Kidney (tissue), 14 donors: ENCODE results near the gene FMOD. TPM values are rescaled to one million over a fixed set of nuclear protein-coding genes. Genes with fewer than 3 reads are reported as not detected.

ENCODE experiments used
- DNase-seq, 5 donors: peaks; one replicate each; pipeline ENCODE4 v3.0.0-alpha.2; 2013 to 2020
- FAIRE-seq: peaks from 2 replicates; lab custom pipeline; 2012; peaks lifted over from hg19 to GRCh38; lab: Jason Lieb, UNC
- H3K27ac ChIP-seq, 2 donors: one replicate each; pipeline ENCODE4 v1.7.0; 2013; ENCODE audit warnings: low read depth in 2 of 2, low read length in 2 of 2, inconsistent platforms in 1 of 2
- H3K27me3 ChIP-seq: one replicate; pipeline ENCODE4 v1.7.1; 2013; ENCODE audit warnings: low read length, inconsistent platforms; ENCODE audit not compliant: control insufficient read depth, insufficient read depth
- H3K36me3 ChIP-seq, 3 donors: one replicate each; pipeline versions ENCODE4 v1.7.0 to v1.7.1; 2013; ENCODE audit warnings: low read length in 3 of 3, control low read depth in 1 of 3, inconsistent platforms in 1 of 3; ENCODE audit not compliant: insufficient read depth in 3 of 3, control insufficient read depth in 2 of 3
- H3K4me1 ChIP-seq, 3 donors: one replicate each; pipeline versions ENCODE4 v1.7.0 to v1.7.1; 2013; ENCODE audit warnings: low read length in 3 of 3, inconsistent platforms in 1 of 3, low read depth in 1 of 3; ENCODE audit not compliant: control insufficient read depth in 2 of 3, insufficient read depth in 2 of 3
- H3K4me3 ChIP-seq, 3 donors: one replicate each; pipeline versions ENCODE4 v1.7.0 to v1.8.1; 2013; ENCODE audit warnings: low read length in 3 of 3, control low read depth in 1 of 3, inconsistent platforms in 1 of 3
- H3K9ac ChIP-seq, 3 donors: one replicate each; pipeline versions ENCODE4 v1.7.0 to v1.7.1; 2013; ENCODE audit warnings: low read length in 3 of 3, control low read depth in 1 of 3, inconsistent platforms in 1 of 3
- H3K9me3 ChIP-seq, 3 donors: one replicate each; pipeline versions ENCODE4 v1.7.0 to v1.7.1; 2013; ENCODE audit warnings: low read length in 3 of 3, control low read depth in 1 of 3, inconsistent platforms in 1 of 3; ENCODE audit not compliant: control insufficient read depth in 2 of 3, insufficient read depth in 1 of 3
- intact Hi-C: fragments of 100-400 bp; cut with DNase I; formaldehyde crosslinking; loops from one replicate; pipeline ENCODE4 v1.11.1; 2022
- polyA plus RNA-seq: library from polyadenylated mRNA; stranded (reverse); fragments of 350-450 nt; fragmentation: Illumina TruSeq; extraction: RNeasy Lipid Tissue Mini Kit (QIAGEN cat#74804); gene quantifications from one replicate; pipeline ENCODE4 v1.2.3, GENCODE V29; 2014; ENCODE audit warnings: low read depth, low replicate concordance; ENCODE audit not compliant: insufficient read depth
- total RNA-seq: library from RNA; stranded (reverse); fragmentation: NEBNext Ultra II Directional; extraction: Animal tissue kit (Norgen Biotek cat#: 25700); gene quantifications from one replicate; pipeline ENCODE4 v1.2.1, GENCODE V29; 2021
- TF ChIP-seq, protein P1 (sequence below): IDR thresholded peaks from 3 replicates; pipeline ENCODE4 v1.5.1; 2012; ENCODE audit warnings: mild to moderate bottlenecking, moderate library complexity, borderline replicate concordance; ENCODE audit not compliant: insufficient read depth; ENCODE audit errors: extremely low read depth
- donor health status: control.
- donor health status: control.
- donor health status: control.
- donor health status: control.
- donor health status: control.
- donor health status: DM: yes; HTN: yes; CAD: no.
- donor health status: Normal renal cell carcinoma (clear cell type).

The FMOD gene
- total and polyA plus RNA-seq, 2 donors from 2014 or later, result 7.0 to 22.3 TPM

DNA sequence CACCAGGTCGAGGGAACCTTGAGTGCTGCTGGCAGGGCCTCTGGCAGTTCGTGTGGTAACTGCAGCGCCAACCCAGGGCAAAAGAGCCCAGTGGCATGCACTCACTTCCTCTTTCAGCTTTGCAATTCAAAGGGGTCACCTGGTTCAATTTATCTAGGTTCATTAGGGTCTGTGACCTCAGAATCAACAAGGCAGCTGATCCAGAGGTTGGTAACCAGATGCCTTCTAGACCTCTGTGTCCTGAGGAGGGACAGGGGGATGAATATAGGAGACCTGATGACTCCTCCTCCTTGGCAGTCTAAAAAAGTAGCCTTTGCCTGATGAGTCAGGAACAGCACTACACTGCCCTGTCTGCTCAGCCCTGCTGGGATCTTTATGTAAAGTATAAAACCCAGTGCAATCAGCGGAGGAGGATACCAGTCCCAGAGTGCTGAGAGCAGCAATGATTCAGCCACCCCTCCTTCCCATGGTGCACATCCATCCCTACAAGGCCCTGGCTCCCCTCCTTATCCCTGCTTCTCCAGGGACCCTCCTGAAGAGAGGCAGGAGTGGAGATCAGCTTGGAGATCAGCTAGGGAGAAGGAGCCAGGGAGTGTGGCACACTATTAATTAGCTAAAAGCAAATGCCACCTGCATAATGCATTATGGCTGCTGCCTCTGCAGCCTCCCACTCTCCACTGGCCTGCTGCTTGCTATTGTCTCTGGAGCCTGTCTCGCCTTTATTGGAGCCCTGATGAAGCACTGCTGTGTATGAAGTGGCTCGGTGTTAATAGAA, 11.2 kb upstream of the FMOD start:
- Histone ChIP-seq H3K4me3 (no peak overlapping the region), H3K9ac (no peak overlapping the region), H3K27ac (no peak overlapping the region), H3K27me3 (no peaks in the 10 kb centered on the region), H3K9me3 (no peaks in the 10 kb centered on the region), H3K4me1 (no peaks in the 10 kb centered on the region), H3K36me3 (no peaks in the 10 kb centered on the region)
- intact Hi-C loops, result no loop called here
- TF ChIP-seq, protein P1, sequence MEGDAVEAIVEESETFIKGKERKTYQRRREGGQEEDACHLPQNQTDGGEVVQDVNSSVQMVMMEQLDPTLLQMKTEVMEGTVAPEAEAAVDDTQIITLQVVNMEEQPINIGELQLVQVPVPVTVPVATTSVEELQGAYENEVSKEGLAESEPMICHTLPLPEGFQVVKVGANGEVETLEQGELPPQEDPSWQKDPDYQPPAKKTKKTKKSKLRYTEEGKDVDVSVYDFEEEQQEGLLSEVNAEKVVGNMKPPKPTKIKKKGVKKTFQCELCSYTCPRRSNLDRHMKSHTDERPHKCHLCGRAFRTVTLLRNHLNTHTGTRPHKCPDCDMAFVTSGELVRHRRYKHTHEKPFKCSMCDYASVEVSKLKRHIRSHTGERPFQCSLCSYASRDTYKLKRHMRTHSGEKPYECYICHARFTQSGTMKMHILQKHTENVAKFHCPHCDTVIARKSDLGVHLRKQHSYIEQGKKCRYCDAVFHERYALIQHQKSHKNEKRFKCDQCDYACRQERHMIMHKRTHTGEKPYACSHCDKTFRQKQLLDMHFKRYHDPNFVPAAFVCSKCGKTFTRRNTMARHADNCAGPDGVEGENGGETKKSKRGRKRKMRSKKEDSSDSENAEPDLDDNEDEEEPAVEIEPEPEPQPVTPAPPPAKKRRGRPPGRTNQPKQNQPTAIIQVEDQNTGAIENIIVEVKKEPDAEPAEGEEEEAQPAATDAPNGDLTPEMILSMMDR, result no peak
- FAIRE-seq (no peak), DNase-seq (no peak)

DNA sequence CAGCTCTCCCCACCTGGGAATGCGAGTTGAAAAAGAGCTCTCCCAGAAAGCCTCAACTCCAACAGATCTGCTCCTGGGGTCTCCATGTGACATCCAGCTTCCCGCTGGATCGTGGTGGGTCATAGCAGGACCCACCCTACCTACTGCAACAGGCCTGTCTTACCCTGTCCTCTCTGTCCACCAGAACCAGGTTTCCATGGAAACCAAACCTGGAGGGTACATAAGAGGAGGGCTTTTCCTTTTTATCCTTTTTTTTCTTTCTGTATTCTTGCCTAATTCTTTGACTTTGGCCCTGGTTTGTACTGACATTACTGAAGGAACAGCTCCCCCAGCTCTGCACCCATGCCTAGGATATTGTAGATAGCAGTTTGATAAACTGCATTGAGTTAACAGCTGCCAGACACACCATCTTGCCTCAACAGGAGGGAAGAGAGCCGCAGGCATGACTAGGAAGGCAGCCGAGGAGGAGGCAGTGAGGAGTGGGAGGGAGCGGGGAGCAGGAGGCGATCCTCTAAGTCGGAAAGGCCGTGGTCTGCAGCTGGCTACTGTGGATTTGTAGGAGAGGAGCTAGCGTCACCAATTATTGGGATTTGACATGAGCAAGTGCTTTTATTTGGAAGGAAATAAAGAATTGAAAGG, 9.7 kb upstream of the FMOD start:
- FAIRE-seq (no peak), DNase-seq (no peak)
- H3K36me3 ChIP-seq, result no peaks in the 10 kb centered on the region
- no peak overlapping the region for H3K9ac ChIP-seq
- TF ChIP-seq, protein P1, result no peak
- no peak overlapping the region for H3K4me3 ChIP-seq
- no peaks in the 10 kb centered on the region for H3K4me1 ChIP-seq
- H3K27ac ChIP-seq, result no peak overlapping the region
- H3K27me3 ChIP-seq, result no peaks in the 10 kb centered on the region
- intact Hi-C loops, result no loop called here
- no peaks in the 10 kb centered on the region for H3K9me3 ChIP-seq

DNA sequence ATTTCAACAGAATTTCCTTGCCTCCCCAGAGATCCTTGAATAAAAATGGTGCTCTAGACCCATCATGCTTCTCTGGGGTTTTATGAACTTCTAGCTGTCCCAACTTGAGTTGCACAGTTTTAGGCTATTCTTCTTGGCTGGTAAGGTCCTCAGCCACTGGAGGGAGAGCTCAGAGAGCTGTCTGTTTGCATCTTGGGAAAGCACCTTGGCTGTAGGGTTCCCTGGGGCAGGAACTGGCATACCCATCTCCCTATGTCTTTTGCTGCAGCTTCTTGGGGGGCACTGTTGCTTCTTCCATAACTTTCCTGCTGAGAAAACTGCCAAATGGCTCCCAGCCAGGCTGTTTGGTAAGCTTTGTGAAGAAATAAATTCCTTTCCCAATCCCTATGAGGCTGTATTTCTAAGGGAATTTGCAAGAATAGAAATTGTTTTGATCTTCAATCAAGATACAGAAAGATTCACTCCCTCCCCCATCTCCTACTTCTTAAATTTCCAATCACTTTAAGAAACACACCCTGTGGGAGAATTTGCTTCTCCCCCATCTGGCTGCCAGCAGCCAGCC, 8.2 kb upstream of the FMOD start:
- Histone ChIP-seq H3K9me3 (no peaks in the 10 kb centered on the region), H3K4me1 (no peaks in the 10 kb centered on the region), H3K27me3 (no peaks in the 10 kb centered on the region), H3K27ac (no peak overlapping the region), H3K36me3 (no peaks in the 10 kb centered on the region), H3K9ac (no peak overlapping the region), H3K4me3 (no peak overlapping the region)
- intact Hi-C loops, result no loop called here
- FAIRE-seq (no peak), DNase-seq (peak in 1 of 5 donors; percentile 37)
- TF ChIP-seq, protein P1, result no peak
